RWPE2 (cell line): ENCODE results near the gene GLYR1.

ENCODE experiments used
- ATAC-seq: fragments of 200-7000 bp; cut with Tn5 transposase; 3 replicates; pipeline ENCODE4 v1.9.1; 2021; ENCODE audit warnings: low read depth
- DNase-seq: peaks from one replicate; pipeline ENCODE4 v3.0.0-alpha.2; 2020; ENCODE audit warnings: low spot score
- H3K27ac ChIP-seq: fragments of 450-650 bp; 2 replicates; pipeline ENCODE4 v1.5.1; 2017; ENCODE audit warnings: mild to moderate bottlenecking; ENCODE audit not compliant: poor library complexity, severe bottlenecking
- H3K27me3 ChIP-seq: fragments of 250-450 bp; sonication (Bioruptor Pico); 2 replicates; pipeline ENCODE4 v1.5.1; 2021; ENCODE audit warnings: mild to moderate bottlenecking, moderate library complexity; ENCODE audit not compliant: insufficient read depth, poor library complexity, severe bottlenecking
- H3K36me3 ChIP-seq: fragments of 250-450 bp; sonication (Bioruptor Pico); 2 replicates; pipeline ENCODE4 v1.5.1; 2020; ENCODE audit warnings: low read depth, mild to moderate bottlenecking, moderate library complexity
- H3K4me1 ChIP-seq: fragments of 250-450 bp; sonication (Bioruptor Pico); 2 replicates; pipeline ENCODE4 v1.5.1; 2021; ENCODE audit warnings: mild to moderate bottlenecking, moderate library complexity; ENCODE audit not compliant: insufficient read depth, poor library complexity, severe bottlenecking
- H3K4me3 ChIP-seq: fragments of 250-450 bp; sonication (Bioruptor Pico); 2 replicates; pipeline ENCODE4 v1.5.1; 2021; ENCODE audit warnings: mild to moderate bottlenecking, moderate library complexity; ENCODE audit not compliant: severe bottlenecking
- H3K9me3 ChIP-seq: fragments of 250-450 bp; sonication (Bioruptor Pico); 2 replicates; pipeline ENCODE4 v1.5.1; 2021; ENCODE audit warnings: mild to moderate bottlenecking, moderate library complexity; ENCODE audit not compliant: severe bottlenecking
- CTCF ChIP-seq: fragments of 450-650 bp; IDR thresholded peaks from one replicate; pipeline ENCODE4 v1.5.1; 2017; ENCODE audit warnings: mild to moderate bottlenecking, moderate library complexity; ENCODE audit not compliant: poor library complexity, severe bottlenecking

GLYR1 gene

DNA sequence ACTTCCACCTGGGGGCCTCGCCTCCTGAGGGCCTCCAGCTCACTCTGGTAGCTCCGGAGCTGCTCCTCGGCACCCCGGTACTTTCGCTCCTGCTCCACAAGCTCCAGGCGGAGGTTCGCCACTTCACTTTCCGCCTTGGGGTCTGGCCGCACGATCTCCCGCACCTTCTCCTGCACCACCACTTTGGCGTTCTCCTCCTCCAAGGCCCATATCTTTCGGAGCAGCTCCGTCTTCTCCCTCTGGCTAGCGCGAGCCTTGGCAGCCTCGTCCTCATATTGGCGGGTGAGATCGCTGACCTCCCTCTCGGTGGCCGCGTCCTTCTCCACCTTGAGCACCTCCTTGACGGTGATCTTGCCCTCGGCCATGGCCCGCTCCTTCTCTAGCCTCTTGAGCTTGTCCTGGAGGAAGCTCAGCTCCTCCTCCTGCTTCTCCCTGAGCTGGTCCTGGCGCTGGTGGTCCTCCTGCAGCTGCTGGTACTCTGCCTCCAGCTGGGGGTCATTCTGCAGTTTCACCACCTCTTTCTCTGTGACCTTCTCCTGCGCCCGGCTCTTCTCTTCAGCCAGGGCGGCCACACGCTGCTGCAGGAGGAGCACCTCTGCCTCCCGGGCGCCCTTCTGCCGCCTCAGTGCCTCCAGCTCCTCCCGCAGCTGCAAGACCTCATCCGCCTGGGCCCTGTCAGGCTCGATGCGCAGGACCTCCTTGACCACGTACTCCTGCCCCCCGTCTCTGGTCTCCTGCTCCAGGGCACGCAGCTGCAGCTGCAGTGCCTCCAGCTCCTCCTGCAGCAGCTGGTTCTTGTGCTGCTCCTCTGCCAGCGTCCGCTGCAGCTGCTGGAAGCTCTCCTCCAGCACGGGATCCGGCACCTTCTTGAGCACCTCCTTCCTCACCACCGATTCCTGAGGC lies 38.1 kb upstream of the GLYR1 start:
- no peak for TF ChIP-seq CTCF
- no peaks in the 10 kb centered on the region for H3K27me3 ChIP-seq
- peaks cover 97% of the 10 kb centered on the region for H3K36me3 ChIP-seq

DNA sequence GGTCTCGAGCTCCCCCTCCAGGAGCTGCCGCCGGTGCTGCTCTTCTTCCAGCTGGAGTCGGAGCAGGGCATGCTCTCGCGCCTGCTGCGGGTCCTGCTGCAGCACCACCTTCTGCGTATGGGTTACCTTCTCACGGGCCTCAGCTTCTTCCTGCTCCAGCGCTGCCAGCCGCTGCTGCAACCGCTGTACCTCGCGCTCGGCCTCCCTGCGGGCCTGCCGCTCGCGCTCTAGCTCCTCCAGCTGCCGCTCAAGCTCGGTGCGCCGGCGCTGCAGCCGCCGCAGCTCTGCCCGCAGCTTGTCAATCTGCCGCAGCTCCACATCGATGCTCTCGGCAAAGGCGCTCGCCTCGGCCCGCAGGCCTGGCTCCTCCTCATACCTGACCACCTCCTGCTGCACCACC lies 37.1 kb upstream of the GLYR1 start:
- peaks cover 14% of the 10 kb centered on the region for H3K4me1 ChIP-seq
- ATAC-seq (no peak), DNase-seq (no peak)
- no peak overlapping the region for H3K4me3 ChIP-seq
- H3K36me3 ChIP-seq = peaks cover 97% of the 10 kb centered on the region
- no peaks in the 10 kb centered on the region for H3K27me3 ChIP-seq
- no peak overlapping the region for H3K27ac ChIP-seq
- no peak for TF ChIP-seq CTCF
- H3K9me3 ChIP-seq = no peaks in the 10 kb centered on the region

More for the DNA sequence above, 38.1 kb upstream of the GLYR1 start:
- ATAC-seq (no peak), DNase-seq (no peak)
- H3K4me1 ChIP-seq = peaks cover 14% of the 10 kb centered on the region
- no peaks in the 10 kb centered on the region for H3K9me3 ChIP-seq
- H3K27ac ChIP-seq = no peak overlapping the region
- no peak overlapping the region for H3K4me3 ChIP-seq

DNA sequence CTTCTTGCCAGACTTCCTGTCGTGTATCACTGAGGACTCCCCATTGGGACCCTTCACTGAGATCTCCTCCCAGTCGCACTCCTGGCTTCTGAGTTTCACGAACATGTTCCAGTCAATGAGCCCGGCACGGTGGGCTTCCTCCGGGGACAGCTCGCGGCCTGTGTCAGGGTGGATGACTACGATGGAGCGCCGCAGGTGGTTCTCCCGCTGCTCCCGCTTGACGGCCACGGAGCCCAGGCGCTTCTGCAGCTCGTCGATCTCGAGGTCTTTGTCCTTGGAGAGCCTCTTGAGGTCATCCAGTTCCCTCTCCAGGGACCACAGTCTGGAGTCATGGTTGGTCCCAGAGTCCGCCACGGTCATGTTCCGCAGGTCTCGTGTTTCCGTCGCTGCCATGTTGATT lies 36.4 kb upstream of the GLYR1 start:
- Histone ChIP-seq H3K36me3 (peaks cover 99% of the 10 kb centered on the region), H3K4me3 (no peak overlapping the region), H3K27ac (peak overlapping the region; percentile 68), H3K9me3 (no peaks in the 10 kb centered on the region), H3K4me1 (peaks cover 14% of the 10 kb centered on the region), H3K27me3 (no peaks in the 10 kb centered on the region)
- no peak for DNase-seq
- no peak for ATAC-seq
- no peak for TF ChIP-seq CTCF

DNA sequence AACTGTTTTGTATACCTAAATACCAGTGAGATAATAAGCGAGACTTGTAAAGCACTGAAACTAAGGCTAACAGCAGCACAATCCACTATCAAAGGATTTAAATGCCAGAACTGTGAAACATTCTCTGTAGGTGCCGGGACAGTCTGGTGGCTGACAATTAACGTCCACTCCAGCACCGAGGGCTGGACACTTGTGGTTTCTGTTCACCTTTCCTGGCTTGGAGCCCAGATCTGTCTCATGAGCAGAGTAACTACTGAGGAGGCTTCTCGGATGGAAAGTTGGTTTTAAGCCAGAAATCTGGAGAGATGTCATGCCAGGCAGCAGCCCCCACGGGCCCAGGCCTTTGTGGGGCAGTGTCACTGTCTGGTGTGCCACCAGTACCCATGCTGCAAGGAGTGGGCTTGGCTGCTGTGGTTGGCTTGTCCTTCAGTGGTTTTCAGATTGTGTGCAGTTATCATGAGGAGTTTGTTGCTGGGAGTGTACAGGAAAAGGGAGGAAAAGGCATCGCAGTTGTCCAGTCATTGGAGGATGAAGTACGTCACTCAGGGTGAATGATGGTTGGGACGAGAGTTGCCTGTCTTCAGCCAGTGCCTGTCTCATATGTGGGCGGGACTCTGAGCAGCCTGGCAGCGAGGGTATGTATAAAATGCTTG lies 35.7 kb upstream of the GLYR1 start:
- Histone ChIP-seq H3K27ac (peak overlapping the region; percentile 68), H3K4me1 (peaks cover 14% of the 10 kb centered on the region), H3K36me3 (peaks cover 99% of the 10 kb centered on the region), H3K4me3 (no peak overlapping the region), H3K27me3 (no peaks in the 10 kb centered on the region), H3K9me3 (no peaks in the 10 kb centered on the region)
- DNase-seq = peak; percentile 90
- ATAC-seq = peak; percentile 86
- TF ChIP-seq CTCF = no peak
